Measurements from ENCODE around the gene MAD1L1.
"Not testable (repeated sequence)": the region's sequence is repeated elsewhere in the genome, so short reads cannot be mapped to it uniquely, and the experiment has no call there.

MAD1L1 gene

GRCh38 chr7:2232766-2233520 is at the start of gene MAD1L1:
MAD1L1 (minus strand) TSS chr7:2232945; CDS start chr7:2230133, 2,812 bp downstream.
- DNase-seq = peak; percentile 95

- DNase-seq = no peak
Observed at GRCh38 chr7:2282185-2282751, 49.5 kb upstream of the MAD1L1 start.

GRCh38 chr7:2281541-2281940 is 48.8 kb upstream of the MAD1L1 start:
- no peak for DNase-seq

- DNase-seq = no peak
Observed at GRCh38 chr7:2280424-2280823, 47.7 kb upstream of the MAD1L1 start.

- no peak for DNase-seq
Observed at GRCh38 chr7:2279896-2280295, 47.2 kb upstream of the MAD1L1 start.

GRCh38 chr7:2278026-2278425 is 45.3 kb upstream of the MAD1L1 start:
- no peak for DNase-seq

GRCh38 chr7:2276107-2276506 is 43.4 kb upstream of the MAD1L1 start:
- DNase-seq = no peak

GRCh38 chr7:2275101-2275500 is 42.4 kb upstream of the MAD1L1 start:
- no peak for DNase-seq

- DNase-seq = no peak
Observed at GRCh38 chr7:2274666-2275065, 41.9 kb upstream of the MAD1L1 start.

GRCh38 chr7:2273866-2274265 is 41.1 kb upstream of the MAD1L1 start:
- no peak for DNase-seq

GRCh38 chr7:2272031-2272430 is 39.3 kb upstream of the MAD1L1 start:
- no peak for DNase-seq

GRCh38 chr7:2271273-2272026 is 38.7 kb upstream of the MAD1L1 start:
- no peak for DNase-seq

- no peak for DNase-seq
Observed at GRCh38 chr7:2270495-2270894, 37.8 kb upstream of the MAD1L1 start.

- DNase-seq = no peak
Observed at GRCh38 chr7:2269991-2270460, 37.3 kb upstream of the MAD1L1 start.

GRCh38 chr7:2269089-2269990 is 36.6 kb upstream of the MAD1L1 start:
- not testable (repeated sequence) for DNase-seq

GRCh38 chr7:2266911-2267310 is 34.2 kb upstream of the MAD1L1 start:
- no peak for DNase-seq

GRCh38 chr7:2264158-2264557 is 31.4 kb upstream of the MAD1L1 start:
- DNase-seq = no peak

- no peak for DNase-seq
Observed at GRCh38 chr7:2263176-2263575, 30.4 kb upstream of the MAD1L1 start.

GRCh38 chr7:2261611-2262010 is 28.9 kb upstream of the MAD1L1 start:
- DNase-seq = peak; percentile 54

GRCh38 chr7:2260820-2261219 is 28.1 kb upstream of the MAD1L1 start:
- DNase-seq = no peak

- no peak for DNase-seq
Observed at GRCh38 chr7:2259480-2259879, 26.7 kb upstream of the MAD1L1 start.

GRCh38 chr7:2258661-2259365 is 26.1 kb upstream of the MAD1L1 start:
- DNase-seq = no peak
